Chondrocyte (in vitro differentiated cells): Measurements from ENCODE around the gene GAPDHS. TPM values are rescaled to one million over a fixed set of nuclear protein-coding genes. Genes with fewer than 3 reads are reported as not detected.

Experiments used
- DNase-seq: peaks from one replicate; pipeline ENCODE4 v3.0.0; 2021; ENCODE audit warnings: mixed read lengths, low spot score
- H3K27ac Mint-ChIP-seq: one replicate; pipeline ENCODE4 v1.8.0; 2021; ENCODE audit warnings: mild to moderate bottlenecking, moderate library complexity, mixed read lengths; ENCODE audit not compliant: unreplicated experiment
- H3K27me3 Mint-ChIP-seq: 2 replicates; pipeline ENCODE4 v1.8.0; 2021; ENCODE audit warnings: low read depth, mixed read lengths
- H3K36me3 Mint-ChIP-seq: 2 replicates; pipeline ENCODE4 v1.8.0; 2021; ENCODE audit warnings: low read depth, mixed read lengths
- H3K4me1 Mint-ChIP-seq: 2 replicates; pipeline ENCODE4 v1.8.0; 2021; ENCODE audit warnings: low read depth, mild to moderate bottlenecking, mixed read lengths
- H3K4me3 Mint-ChIP-seq: one replicate; pipeline ENCODE4 v1.8.0; 2021; ENCODE audit warnings: mild to moderate bottlenecking, moderate library complexity, mixed read lengths; ENCODE audit not compliant: unreplicated experiment
- H3K9me3 Mint-ChIP-seq: 2 replicates; pipeline ENCODE4 v1.8.0; 2021; ENCODE audit warnings: low read depth, mixed read lengths
- CTCF ChIP-seq: fragments of 200-600 bp; sonication (generic); IDR thresholded peaks from 2 replicates; pipeline ENCODE4 v1.5.0; 2021; ENCODE audit warnings: antibody characterized with exemption, mild to moderate bottlenecking, moderate library complexity
- total RNA-seq: library from RNA; stranded (reverse); gene quantifications from 3 replicates; pipeline ENCODE4 v1.2.1, GENCODE V29; 2021

The GAPDHS gene
- total RNA-seq, 1 donor from 2014 or later: not detected

GRCh38 chr19:35534803-35535480 lies 1.7 kb downstream of the GAPDHS start:
- H3K27ac Mint-ChIP-seq: no peak overlapping the region

GRCh38 chr19:35539314-35539713 lies 6.1 kb downstream of the GAPDHS start:
- Mint-ChIP-seq H3K4me1 (peaks cover 2% of the 10 kb centered on the region), H3K27me3 (no peaks in the 10 kb centered on the region), H3K27ac (no peak overlapping the region), H3K9me3 (no peaks in the 10 kb centered on the region), H3K36me3 (peaks cover 3% of the 10 kb centered on the region), H3K4me3 (no peak overlapping the region)
- DNase-seq: no peak
- TF ChIP-seq CTCF: no peak

More at GRCh38 chr19:35534803-35535480, 1.7 kb downstream of the GAPDHS start:
- Mint-ChIP-seq H3K36me3 (no peaks in the 10 kb centered on the region), H3K27me3 (peaks cover 1% of the 10 kb centered on the region), H3K4me1 (no peaks in the 10 kb centered on the region), H3K9me3 (no peaks in the 10 kb centered on the region), H3K4me3 (no peak overlapping the region)
- TF ChIP-seq CTCF: no peak
- no peak for DNase-seq

GRCh38 chr19:35539850-35540249 lies 6.6 kb downstream of the GAPDHS start:
- Mint-ChIP-seq H3K27me3 (no peaks in the 10 kb centered on the region), H3K9me3 (no peaks in the 10 kb centered on the region), H3K4me3 (no peak overlapping the region), H3K27ac (no peak overlapping the region), H3K36me3 (peaks cover 3% of the 10 kb centered on the region), H3K4me1 (peaks cover 8% of the 10 kb centered on the region)
- TF ChIP-seq CTCF: no peak
- DNase-seq: no peak

GRCh38 chr19:35540356-35540927 lies 7.2 kb downstream of the GAPDHS start:
- Mint-ChIP-seq H3K4me1 (peaks cover 9% of the 10 kb centered on the region), H3K27ac (no peak overlapping the region), H3K27me3 (no peaks in the 10 kb centered on the region), H3K4me3 (no peak overlapping the region), H3K36me3 (peaks cover 3% of the 10 kb centered on the region), H3K9me3 (no peaks in the 10 kb centered on the region)
- no peak for DNase-seq
- no peak for TF ChIP-seq CTCF

GRCh38 chr19:35542209-35542608 lies 9.0 kb downstream of the GAPDHS start:
- H3K9me3 Mint-ChIP-seq: no peaks in the 10 kb centered on the region
- no peak overlapping the region for H3K4me3 Mint-ChIP-seq
- DNase-seq: no peak
- peaks cover 3% of the 10 kb centered on the region for H3K36me3 Mint-ChIP-seq
- H3K27me3 Mint-ChIP-seq: no peaks in the 10 kb centered on the region
- no peak overlapping the region for H3K27ac Mint-ChIP-seq
- H3K4me1 Mint-ChIP-seq: peaks cover 21% of the 10 kb centered on the region
- TF ChIP-seq CTCF: no peak
